Measurements from ENCODE around the gene ACAA1. TPM values are rescaled to one million over a fixed set of nuclear protein-coding genes. Genes with fewer than 3 reads are reported as not detected.

ACAA1 gene
- total and polyA plus RNA-seq, 2 of the 13 experiments (the other 11 are each of a cell fraction or from before 2014, with no cell fraction given): 60.8 to 188 TPM

- TF ChIP-seq ZSCAN5A (CRISPR knock-in tag; IDR thresholded peaks at IDR 0.05; ENCODE audit: borderline replicate concordance): peak; percentile 69; the same call in 1 of the 2 replicates
- no peak for TF ChIP-seq HHEX (CRISPR knock-in tag; IDR thresholded peaks at IDR 0.05)
- peak; percentile 89; the same call in 1 of the 2 replicates for TF ChIP-seq TBX2 (CRISPR knock-in tag; IDR thresholded peaks at IDR 0.05; ENCODE audit: borderline replicate concordance)
- peak; percentile 99 for TF ChIP-seq HNF4A (CRISPR knock-in tag; IDR thresholded peaks at IDR 0.05)
- no peak for TF ChIP-seq ZFP36L2 (CRISPR knock-in tag; IDR thresholded peaks at IDR 0.05)
- TF ChIP-seq ZMYM2 (CRISPR knock-in tag; IDR thresholded peaks at IDR 0.05): peak; percentile 82
- no peak for TF ChIP-seq SMAD9 (CRISPR knock-in tag; IDR thresholded peaks at IDR 0.05)
- no peak for TF ChIP-seq IKZF1 (IDR thresholded peaks at IDR 0.05)
- TF ChIP-seq MEIS2 (CRISPR knock-in tag; IDR thresholded peaks at IDR 0.05): peak; percentile 94
- TF ChIP-seq TEAD3 (CRISPR knock-in tag; optimal IDR thresholded peaks at IDR 0.05; ENCODE audit: borderline replicate concordance): peak; percentile 95
- no peak for TF ChIP-seq HDAC6 (IDR thresholded peaks at IDR 0.05; ENCODE audit: low read depth, low read length)
- no peak for TF ChIP-seq ZNF839 (CRISPR knock-in tag; IDR thresholded peaks at IDR 0.05; ENCODE audit: borderline replicate concordance)
- TF ChIP-seq NCOA2 (CRISPR knock-in tag; IDR thresholded peaks at IDR 0.05): peak; percentile 89
- no peak for TF ChIP-seq ZFAT (CRISPR knock-in tag; conservative IDR thresholded peaks at IDR 0.05)
- no peak for TF ChIP-seq EZH2 (conservative IDR thresholded peaks at IDR 0.05; ENCODE audit: low read depth, low read length)
- peak; percentile 81 for TF ChIP-seq KAT8 (CRISPR knock-in tag; IDR thresholded peaks at IDR 0.05)
- peak; percentile 73; the same call in 1 of the 2 replicates for TF ChIP-seq KMT2A (CRISPR knock-in tag; IDR thresholded peaks at IDR 0.05)
- TF ChIP-seq HES4 (CRISPR knock-in tag; IDR thresholded peaks at IDR 0.05; ENCODE audit: borderline replicate concordance): no peak
- no peak for TF ChIP-seq PBX3 (CRISPR knock-in tag; IDR thresholded peaks at IDR 0.05; ENCODE audit: borderline replicate concordance)
- no peak for TF ChIP-seq ZNF10 (CRISPR knock-in tag; IDR thresholded peaks at IDR 0.05; ENCODE audit: borderline replicate concordance, low read depth)
- peak; percentile 99 for TF ChIP-seq JUNB (CRISPR knock-in tag; IDR thresholded peaks at IDR 0.05; ENCODE audit: borderline replicate concordance)
- TF ChIP-seq ZNF260 (CRISPR knock-in tag; IDR thresholded peaks at IDR 0.05; ENCODE audit: borderline replicate concordance, low read depth): no peak
- no peak for TF ChIP-seq ZNF75D (CRISPR knock-in tag; IDR thresholded peaks at IDR 0.05; ENCODE audit: borderline replicate concordance)
- no peak; the same call in 1 of the 2 replicates for TF ChIP-seq STAT6 (CRISPR knock-in tag; IDR thresholded peaks at IDR 0.05; ENCODE audit: borderline replicate concordance)
- peak; percentile 73; the same call in 1 of the 2 replicates for TF ChIP-seq HDAC1 (CRISPR knock-in tag; IDR thresholded peaks at IDR 0.05)
Measured at GRCh38 chr3:38133557-38134405, 3.1 kb downstream of the ACAA1 start (continued).
